Testis (tissue), 2 donors: ENCODE measurements around the gene C1orf35.

ENCODE experiments used
- POLR2A ChIP-seq: fragments of 450-650 bp; IDR thresholded peaks from one replicate; pipeline ENCODE4 v1.6.1; 2017; ENCODE audit warnings: antibody characterized with exemption, mild to moderate bottlenecking, moderate library complexity
- TF ChIP-seq, protein P1 (sequence below), 3 experiments: fragments of 450-650 bp in 2 of 3; fragments of 200-600 bp in 1 of 3; sonication (generic) in 1 of 3; IDR thresholded peaks; one replicate each; pipeline ENCODE4 v1.5.1; 2016 to 2019; ENCODE audit warnings: antibody characterized with exemption in 3 of 3, mild to moderate bottlenecking in 2 of 3, moderate library complexity in 1 of 3

DNA sequence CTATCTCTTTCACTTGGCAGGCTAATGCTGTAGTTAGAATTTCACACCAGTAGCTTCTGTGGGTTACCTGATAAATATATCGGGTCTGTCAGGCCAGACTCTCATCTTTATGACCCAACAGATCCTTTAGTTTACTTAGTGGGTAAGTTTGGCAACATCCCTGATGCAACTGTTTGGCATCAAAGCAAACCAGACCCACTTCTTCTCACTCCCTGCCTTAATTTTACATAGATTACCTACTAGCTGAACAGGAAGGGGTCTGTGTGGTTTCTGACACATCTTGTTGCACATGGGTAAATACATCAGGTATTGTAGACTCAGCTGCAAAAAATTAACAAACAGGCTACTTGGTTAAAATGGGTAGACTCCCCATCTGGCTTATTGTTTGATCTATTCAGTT lies 33.8 kb upstream of the C1orf35 start:
- TF ChIP-seq POLR2A: no peak
- TF ChIP-seq, protein P1, sequence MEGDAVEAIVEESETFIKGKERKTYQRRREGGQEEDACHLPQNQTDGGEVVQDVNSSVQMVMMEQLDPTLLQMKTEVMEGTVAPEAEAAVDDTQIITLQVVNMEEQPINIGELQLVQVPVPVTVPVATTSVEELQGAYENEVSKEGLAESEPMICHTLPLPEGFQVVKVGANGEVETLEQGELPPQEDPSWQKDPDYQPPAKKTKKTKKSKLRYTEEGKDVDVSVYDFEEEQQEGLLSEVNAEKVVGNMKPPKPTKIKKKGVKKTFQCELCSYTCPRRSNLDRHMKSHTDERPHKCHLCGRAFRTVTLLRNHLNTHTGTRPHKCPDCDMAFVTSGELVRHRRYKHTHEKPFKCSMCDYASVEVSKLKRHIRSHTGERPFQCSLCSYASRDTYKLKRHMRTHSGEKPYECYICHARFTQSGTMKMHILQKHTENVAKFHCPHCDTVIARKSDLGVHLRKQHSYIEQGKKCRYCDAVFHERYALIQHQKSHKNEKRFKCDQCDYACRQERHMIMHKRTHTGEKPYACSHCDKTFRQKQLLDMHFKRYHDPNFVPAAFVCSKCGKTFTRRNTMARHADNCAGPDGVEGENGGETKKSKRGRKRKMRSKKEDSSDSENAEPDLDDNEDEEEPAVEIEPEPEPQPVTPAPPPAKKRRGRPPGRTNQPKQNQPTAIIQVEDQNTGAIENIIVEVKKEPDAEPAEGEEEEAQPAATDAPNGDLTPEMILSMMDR (IDR thresholded peaks at IDR 0.05): no peak
